Skeletal muscle satellite cell (primary cell): ENCODE measurements around the gene ASTN2.

ENCODE experiments used
- H3K27me3 ChIP-seq: 2 replicates; pipeline ENCODE4 v1.7.0; 2013; ENCODE audit warnings: low read length; ENCODE audit not compliant: control insufficient read depth, insufficient read depth
- H3K36me3 ChIP-seq: 2 replicates; pipeline ENCODE4 v1.7.0; 2013; ENCODE audit warnings: mild to moderate bottlenecking, control low read depth, low read length; ENCODE audit not compliant: insufficient read depth
- H3K4me1 ChIP-seq: 2 replicates; pipeline ENCODE4 v1.7.0; 2013; ENCODE audit warnings: low read length; ENCODE audit not compliant: control insufficient read depth, insufficient read depth
- H3K4me2 ChIP-seq: 2 replicates; pipeline ENCODE4 v1.7.0; 2013; ENCODE audit warnings: mild to moderate bottlenecking, low read length
- H3K4me3 ChIP-seq: 2 replicates; pipeline ENCODE4 v1.7.0; 2013; ENCODE audit warnings: low read length
- H3K9ac ChIP-seq: 2 replicates; pipeline ENCODE4 v1.7.0; 2013; ENCODE audit warnings: mild to moderate bottlenecking, low read depth, low read length, moderate library complexity
- H3K9me3 ChIP-seq: replicated peaks from 2 replicates; pipeline ENCODE4 v1.7.0; 2013; ENCODE audit warnings: mild to moderate bottlenecking, control low read depth, low read length

Gene ASTN2

GRCh38 chr9:116712781-116713180 lies 702.1 kb downstream of the ASTN2 start:
- Histone ChIP-seq H3K4me1 (no peaks in the 10 kb centered on the region), H3K9me3 (no peaks in the 10 kb centered on the region)

GRCh38 chr9:116706310-116707290 lies 708.3 kb downstream of the ASTN2 start:
- no peaks in the 10 kb centered on the region for H3K27me3 ChIP-seq
- H3K9me3 ChIP-seq = no peaks in the 10 kb centered on the region
- H3K4me1 ChIP-seq = peaks cover 4% of the 10 kb centered on the region
- no peak overlapping the region for H3K9ac ChIP-seq
- peaks cover 2% of the 10 kb centered on the region for H3K36me3 ChIP-seq
- H3K4me3 ChIP-seq = no peak overlapping the region
- no peak overlapping the region for H3K4me2 ChIP-seq

More at GRCh38 chr9:116712781-116713180, 702.1 kb downstream of the ASTN2 start:
- Histone ChIP-seq H3K9ac (no peak overlapping the region), H3K36me3 (no peaks in the 10 kb centered on the region), H3K4me3 (no peak overlapping the region), H3K4me2 (no peak overlapping the region), H3K27me3 (no peaks in the 10 kb centered on the region)

GRCh38 chr9:116705531-116705930 lies 709.3 kb downstream of the ASTN2 start:
- peaks cover 9% of the 10 kb centered on the region for H3K36me3 ChIP-seq
- no peak overlapping the region for H3K4me2 ChIP-seq
- H3K27me3 ChIP-seq = no peaks in the 10 kb centered on the region
- H3K4me3 ChIP-seq = no peak overlapping the region
- no peaks in the 10 kb centered on the region for H3K9me3 ChIP-seq
- no peak overlapping the region for H3K9ac ChIP-seq
- peaks cover 6% of the 10 kb centered on the region for H3K4me1 ChIP-seq

GRCh38 chr9:116704470-116704869 lies 710.4 kb downstream of the ASTN2 start:
- Histone ChIP-seq H3K4me2 (no peak overlapping the region), H3K4me3 (no peak overlapping the region), H3K4me1 (peaks cover 6% of the 10 kb centered on the region), H3K9ac (no peak overlapping the region), H3K36me3 (peaks cover 19% of the 10 kb centered on the region), H3K9me3 (no peaks in the 10 kb centered on the region), H3K27me3 (no peaks in the 10 kb centered on the region)

GRCh38 chr9:116703634-116704033 lies 711.2 kb downstream of the ASTN2 start:
- no peak overlapping the region for H3K4me2 ChIP-seq
- no peak overlapping the region for H3K9ac ChIP-seq
- no peak overlapping the region for H3K4me3 ChIP-seq
- no peaks in the 10 kb centered on the region for H3K27me3 ChIP-seq
- H3K9me3 ChIP-seq = no peaks in the 10 kb centered on the region
- peaks cover 6% of the 10 kb centered on the region for H3K4me1 ChIP-seq
- peaks cover 28% of the 10 kb centered on the region for H3K36me3 ChIP-seq

GRCh38 chr9:116701940-116702642 lies 712.8 kb downstream of the ASTN2 start:
- H3K9me3 ChIP-seq = no peaks in the 10 kb centered on the region
- no peak overlapping the region for H3K4me3 ChIP-seq
- no peak overlapping the region for H3K9ac ChIP-seq
- H3K27me3 ChIP-seq = no peaks in the 10 kb centered on the region
- H3K36me3 ChIP-seq = peaks cover 38% of the 10 kb centered on the region
- H3K4me1 ChIP-seq = peaks cover 19% of the 10 kb centered on the region
- H3K4me2 ChIP-seq = no peak overlapping the region

- no peaks in the 10 kb centered on the region for H3K9me3 ChIP-seq
- H3K4me1 ChIP-seq = peaks cover 22% of the 10 kb centered on the region
- H3K27me3 ChIP-seq = no peaks in the 10 kb centered on the region
- H3K9ac ChIP-seq = no peak overlapping the region
- no peak overlapping the region for H3K4me3 ChIP-seq
- H3K4me2 ChIP-seq = no peak overlapping the region
- H3K36me3 ChIP-seq = peaks cover 38% of the 10 kb centered on the region
Observed at GRCh38 chr9:116700882-116701865, 713.7 kb downstream of the ASTN2 start.

GRCh38 chr9:116700279-116700678 lies 714.6 kb downstream of the ASTN2 start:
- Histone ChIP-seq H3K36me3 (peaks cover 41% of the 10 kb centered on the region), H3K9ac (no peak overlapping the region), H3K4me3 (no peak overlapping the region), H3K9me3 (no peaks in the 10 kb centered on the region), H3K4me1 (peaks cover 22% of the 10 kb centered on the region), H3K27me3 (no peaks in the 10 kb centered on the region), H3K4me2 (no peak overlapping the region)

GRCh38 chr9:116697887-116698286 lies 717.0 kb downstream of the ASTN2 start:
- Histone ChIP-seq H3K4me2 (peak overlapping the region; percentile 8), H3K9ac (no peak overlapping the region), H3K36me3 (peaks cover 47% of the 10 kb centered on the region), H3K4me3 (no peak overlapping the region), H3K27me3 (no peaks in the 10 kb centered on the region), H3K4me1 (peaks cover 33% of the 10 kb centered on the region), H3K9me3 (no peaks in the 10 kb centered on the region)

- Histone ChIP-seq H3K9ac (no peak overlapping the region), H3K4me2 (peak overlapping the region; percentile 8), H3K27me3 (no peaks in the 10 kb centered on the region), H3K4me3 (no peak overlapping the region), H3K36me3 (peaks cover 47% of the 10 kb centered on the region), H3K9me3 (no peaks in the 10 kb centered on the region), H3K4me1 (peaks cover 37% of the 10 kb centered on the region)
Observed at GRCh38 chr9:116697362-116697761, 717.5 kb downstream of the ASTN2 start.

- H3K9ac ChIP-seq = no peak overlapping the region
- H3K27me3 ChIP-seq = no peaks in the 10 kb centered on the region
- H3K36me3 ChIP-seq = peaks cover 42% of the 10 kb centered on the region
- H3K9me3 ChIP-seq = no peaks in the 10 kb centered on the region
- no peak overlapping the region for H3K4me2 ChIP-seq
- H3K4me3 ChIP-seq = no peak overlapping the region
- H3K4me1 ChIP-seq = peaks cover 31% of the 10 kb centered on the region
Observed at GRCh38 chr9:116695438-116695837, 719.4 kb downstream of the ASTN2 start.
